Measurements from ENCODE around the gene RASSF5.
"Not testable (repeated sequence)": the region's sequence is repeated elsewhere in the genome, so short reads cannot be mapped to it uniquely, and the experiment has no call there.

RASSF5 gene

DNA sequence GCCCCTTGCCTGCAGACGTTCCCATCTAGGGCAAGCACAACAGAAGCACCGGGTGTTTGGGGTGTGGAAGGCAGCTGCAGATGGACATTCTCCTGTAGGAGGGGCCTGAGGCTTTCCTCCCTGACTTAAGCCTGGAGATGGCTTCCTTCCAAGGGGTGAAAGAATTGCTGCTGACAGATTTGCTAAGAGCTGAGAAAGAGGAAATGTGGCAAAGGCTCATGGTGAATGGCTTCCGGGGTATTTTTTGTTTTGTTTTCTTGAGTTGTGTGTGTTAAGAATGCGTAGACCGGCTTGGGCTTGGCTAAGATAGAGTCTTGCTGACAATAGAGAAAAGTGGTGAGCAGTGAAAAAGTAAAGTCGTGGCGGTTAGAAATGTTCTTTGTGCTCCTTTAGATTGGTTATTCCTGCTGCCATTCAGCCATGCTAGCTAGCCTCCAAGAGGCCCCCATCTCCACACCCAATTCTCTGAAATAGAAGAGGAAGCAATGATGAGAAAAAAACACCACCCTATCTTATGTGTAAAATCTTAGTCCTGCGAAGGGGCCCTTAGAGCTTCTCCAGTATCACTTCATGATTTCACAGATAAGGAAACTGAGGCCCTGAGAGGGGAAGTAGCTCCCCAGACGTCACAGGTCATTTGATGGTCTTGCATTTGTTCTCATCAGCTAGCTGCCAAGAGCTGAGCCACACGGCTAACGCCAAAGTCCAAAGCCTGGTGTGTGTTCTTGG lies 68.0 kb downstream of the RASSF5 start:
- peak; percentile 37 for DNase-seq

DNA sequence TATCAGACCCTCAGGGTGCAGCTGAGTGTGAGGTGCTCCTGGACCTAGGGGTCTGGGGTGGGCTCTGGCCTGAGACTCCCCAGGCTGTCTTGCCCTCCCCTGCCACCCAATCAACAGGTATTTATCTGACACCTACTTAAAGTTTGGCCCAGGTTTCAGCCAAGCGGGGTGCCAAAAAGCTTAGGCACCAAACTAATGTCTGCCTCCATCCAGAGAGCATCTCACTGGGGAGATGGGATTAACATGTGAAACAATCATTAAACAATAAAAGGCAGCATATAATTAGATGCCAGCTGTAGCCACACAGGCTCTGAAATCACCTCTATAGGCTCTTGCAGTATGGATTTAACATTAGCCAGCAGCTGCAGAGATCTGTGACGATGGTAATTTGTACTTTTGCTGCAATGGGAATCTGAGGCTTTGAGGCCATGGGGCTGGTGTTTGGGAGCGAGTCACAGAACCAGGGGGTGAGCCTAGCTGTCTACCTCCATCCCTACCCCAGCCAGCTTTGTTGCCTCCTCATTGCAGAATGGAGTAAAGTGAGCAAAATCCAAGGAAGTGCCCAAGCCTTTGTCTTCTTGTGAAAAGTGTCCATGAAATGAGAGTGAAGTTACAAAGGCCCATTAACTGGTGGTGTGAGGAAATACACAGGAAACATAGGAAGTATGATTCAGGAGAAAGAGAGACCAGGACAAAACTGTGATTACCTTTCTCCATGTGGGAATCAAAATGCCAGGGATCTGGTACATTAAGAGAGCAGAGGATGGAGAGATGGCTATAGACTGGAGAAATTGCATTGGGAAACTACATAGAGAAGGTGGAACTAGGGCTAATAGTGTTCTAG lies 68.8 kb downstream of the RASSF5 start:
- DNase-seq, result no peak

DNA sequence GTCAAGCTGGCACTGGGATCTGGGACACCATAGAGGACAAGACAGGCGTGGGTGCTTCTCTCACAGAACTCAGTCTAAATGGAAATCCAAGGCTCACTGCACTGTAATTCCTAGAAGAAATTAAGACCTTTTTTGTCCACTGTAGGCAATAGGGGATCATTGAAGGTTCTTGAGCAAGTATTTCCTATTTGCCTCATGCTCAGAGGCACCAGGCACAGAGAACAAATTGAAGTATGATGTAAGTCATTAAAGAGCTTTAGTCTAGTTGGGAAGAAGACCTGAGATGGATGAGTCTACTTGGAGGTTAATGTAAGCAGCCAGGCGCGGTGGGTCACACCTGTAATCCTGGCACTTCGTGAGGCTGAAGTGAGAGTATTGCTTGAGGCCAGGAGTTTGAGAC lies 70.3 kb downstream of the RASSF5 start:
- DNase-seq, result no peak

DNA sequence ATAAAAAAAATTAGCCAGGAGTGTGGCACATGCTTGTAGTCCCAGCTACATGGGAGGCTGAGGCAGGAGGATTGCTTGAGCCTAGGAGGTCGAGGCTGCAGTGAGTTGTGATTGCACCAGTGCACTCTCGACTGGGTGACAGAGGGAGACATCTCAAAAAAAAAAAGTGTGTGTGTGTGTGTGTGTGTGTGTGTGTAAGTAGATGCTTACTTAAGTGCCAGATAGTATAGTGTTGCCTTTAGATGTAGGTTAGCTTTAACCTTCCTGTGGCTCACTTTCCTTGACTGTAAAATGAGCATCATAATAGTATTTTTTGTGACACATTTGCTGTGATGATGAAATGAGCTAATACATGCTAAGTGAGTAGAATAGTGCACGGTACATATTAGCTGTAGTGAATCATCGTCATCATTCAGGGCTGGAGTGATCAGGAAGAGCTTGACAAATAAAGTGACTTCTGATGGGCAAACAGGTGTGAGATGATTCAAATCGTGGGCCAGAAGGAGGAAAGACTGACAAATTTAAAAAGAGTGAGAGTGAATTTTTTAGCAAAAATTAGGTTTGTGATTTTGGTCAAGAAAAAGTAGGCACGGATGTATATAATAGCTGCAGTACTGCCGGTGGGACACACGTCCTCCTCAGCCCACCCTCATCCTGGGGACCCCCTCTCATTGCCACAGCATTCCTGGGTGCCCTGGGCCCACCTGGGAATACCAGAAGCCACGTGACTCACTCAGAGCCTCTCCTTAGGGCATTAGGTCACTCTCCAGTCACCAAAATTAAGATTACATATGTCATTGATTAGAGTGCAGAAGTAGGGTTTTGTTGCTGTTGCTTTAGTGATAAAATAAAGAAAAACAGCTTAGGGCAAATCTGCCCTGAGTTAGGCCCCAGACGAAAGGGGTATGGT lies 71.0 kb downstream of the RASSF5 start:
- no peak for DNase-seq

DNA sequence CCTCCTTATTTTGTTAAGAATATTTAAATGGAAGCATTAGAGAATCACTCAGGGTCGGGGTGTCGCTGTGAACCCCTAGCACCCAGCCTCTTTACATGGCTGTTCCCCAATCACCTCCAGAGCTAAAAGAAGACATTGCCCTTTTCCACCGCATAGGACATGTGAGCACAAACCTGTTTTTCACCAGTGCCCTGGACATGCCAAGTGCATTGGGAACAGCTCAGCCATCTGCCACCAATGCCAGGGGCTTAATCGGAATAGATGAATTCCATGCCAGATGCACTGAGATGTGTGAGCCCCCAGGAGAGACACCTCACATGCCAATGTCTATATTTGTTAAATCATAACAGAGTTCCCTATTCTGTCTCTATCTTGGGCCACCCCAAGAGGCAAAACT lies 71.6 kb downstream of the RASSF5 start:
- no peak for DNase-seq

DNA sequence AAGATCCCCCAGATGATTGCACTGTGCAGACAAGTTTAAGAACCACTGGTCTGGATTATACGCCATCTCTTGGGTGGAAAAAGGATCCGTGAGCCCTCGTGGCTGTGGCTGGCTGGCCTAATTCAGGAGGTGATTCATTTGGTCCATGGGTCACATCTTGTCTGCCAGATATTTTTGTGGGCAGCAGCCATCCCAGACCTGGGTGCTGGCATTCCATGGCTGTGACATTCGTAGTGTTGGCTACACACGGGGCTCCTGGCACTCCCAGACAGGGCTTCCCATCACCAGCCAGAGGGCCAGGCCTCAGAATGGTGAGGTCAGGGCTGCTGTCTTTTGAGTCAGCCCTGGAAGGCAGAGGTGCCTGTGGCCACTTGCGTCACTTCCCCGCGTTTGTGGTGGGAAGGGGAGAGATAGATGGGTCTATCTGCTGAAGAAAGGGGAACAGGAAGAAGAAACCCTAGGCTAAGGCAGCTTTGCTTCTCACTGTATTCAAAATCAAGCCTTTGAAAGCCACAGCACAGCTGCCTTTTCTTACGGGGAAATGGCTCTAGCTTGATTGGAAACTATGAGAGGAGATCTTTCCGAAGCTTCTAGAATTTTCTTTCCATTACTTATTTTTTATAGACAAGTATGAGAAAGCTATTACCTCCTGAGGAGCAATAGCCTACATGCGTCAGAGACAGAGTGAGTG lies 72.6 kb downstream of the RASSF5 start:
- peak; percentile 89 for DNase-seq

DNA sequence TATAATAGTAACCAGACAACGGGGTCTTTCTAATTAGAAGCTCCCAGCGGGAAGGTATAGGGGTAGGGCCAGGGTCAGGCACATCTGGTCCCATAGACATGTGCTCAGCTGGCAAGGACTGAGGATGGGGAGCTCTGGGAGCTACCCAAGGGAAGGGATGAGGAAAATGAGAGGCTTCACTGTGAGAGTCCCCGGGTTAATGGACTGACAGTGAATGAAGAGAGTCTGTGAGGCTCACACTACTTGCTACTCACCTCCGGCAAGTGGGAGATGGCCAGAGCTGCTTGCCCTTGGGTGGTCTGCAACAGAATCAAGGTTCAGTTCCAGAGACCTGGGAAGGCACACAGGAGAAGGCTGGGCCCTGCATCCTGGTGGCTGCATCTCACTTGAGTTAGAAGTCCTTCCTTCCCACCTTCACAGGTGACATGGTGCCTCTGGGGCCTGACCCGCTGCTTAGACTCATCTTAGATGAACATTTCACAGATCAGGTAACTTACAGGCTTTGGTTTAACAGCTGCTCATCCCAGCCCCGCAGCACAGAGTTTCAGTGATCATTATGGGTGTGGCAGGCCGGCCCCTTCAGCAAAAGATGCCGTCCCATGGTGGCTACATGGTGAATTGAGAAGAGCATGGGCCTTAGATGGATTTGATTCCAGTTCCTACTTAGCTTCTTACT lies 73.2 kb downstream of the RASSF5 start:
- DNase-seq, result no peak

DNA sequence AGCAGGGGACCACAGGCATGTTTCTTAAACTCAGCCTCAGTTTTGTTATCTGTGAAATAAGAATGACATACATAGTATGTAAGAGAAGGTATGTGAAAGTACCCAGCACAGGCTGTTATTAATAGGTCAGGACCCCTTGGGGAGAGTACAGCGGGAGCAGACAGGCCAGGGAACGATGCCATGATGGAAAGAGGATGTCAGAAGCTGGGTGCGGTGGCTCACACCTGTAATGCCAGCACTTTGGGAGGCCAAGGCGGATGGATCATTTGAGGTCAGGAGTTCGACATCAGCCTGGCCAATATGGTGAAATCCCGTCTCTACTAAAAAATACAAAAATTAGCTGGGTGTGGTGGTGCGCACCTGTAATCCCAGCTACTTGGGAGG lies 73.8 kb downstream of the RASSF5 start:
- not testable (repeated sequence) for DNase-seq

DNA sequence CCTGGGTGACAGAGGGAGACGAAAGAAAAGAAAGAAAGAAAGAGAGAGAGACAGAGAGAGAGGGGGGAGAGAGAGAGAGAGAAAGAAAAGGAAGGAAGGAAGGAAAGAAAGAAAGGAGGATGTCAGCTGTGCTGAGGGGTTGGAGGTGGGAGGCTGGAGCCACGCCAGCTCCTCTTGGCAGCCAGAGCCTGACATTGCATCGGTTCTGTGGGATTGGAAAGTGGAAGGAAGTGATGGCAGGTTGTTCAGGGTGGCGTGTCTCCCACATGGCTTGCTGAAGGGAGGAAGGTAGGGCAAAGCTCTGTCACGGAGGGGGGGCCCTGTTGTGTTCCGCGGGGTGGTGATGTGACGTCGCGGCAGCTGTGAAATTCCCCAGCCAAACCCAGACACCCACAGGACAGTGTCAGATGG lies 74.2 kb downstream of the RASSF5 start:
- peak; percentile 74 for DNase-seq

DNA sequence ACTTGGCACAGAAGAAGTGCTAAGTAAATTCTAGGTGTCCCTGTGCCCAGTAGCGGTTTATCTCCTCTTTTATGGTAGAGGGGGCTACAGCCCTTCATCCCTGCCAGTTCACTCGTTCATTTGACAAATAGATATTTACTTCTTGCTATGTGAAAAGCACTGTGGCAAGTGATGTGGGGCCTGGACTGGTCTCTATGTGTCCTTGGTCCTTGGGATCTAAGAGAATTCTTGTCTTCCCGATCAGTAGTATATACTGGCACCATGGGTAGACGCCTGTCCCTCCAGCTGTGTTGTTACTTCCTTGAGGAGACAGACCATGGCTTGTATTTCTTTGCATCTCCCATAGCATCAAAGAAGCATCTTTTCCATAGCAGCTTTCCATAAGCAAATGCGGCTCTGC lies 75.2 kb downstream of the RASSF5 start:
- no peak for DNase-seq

DNA sequence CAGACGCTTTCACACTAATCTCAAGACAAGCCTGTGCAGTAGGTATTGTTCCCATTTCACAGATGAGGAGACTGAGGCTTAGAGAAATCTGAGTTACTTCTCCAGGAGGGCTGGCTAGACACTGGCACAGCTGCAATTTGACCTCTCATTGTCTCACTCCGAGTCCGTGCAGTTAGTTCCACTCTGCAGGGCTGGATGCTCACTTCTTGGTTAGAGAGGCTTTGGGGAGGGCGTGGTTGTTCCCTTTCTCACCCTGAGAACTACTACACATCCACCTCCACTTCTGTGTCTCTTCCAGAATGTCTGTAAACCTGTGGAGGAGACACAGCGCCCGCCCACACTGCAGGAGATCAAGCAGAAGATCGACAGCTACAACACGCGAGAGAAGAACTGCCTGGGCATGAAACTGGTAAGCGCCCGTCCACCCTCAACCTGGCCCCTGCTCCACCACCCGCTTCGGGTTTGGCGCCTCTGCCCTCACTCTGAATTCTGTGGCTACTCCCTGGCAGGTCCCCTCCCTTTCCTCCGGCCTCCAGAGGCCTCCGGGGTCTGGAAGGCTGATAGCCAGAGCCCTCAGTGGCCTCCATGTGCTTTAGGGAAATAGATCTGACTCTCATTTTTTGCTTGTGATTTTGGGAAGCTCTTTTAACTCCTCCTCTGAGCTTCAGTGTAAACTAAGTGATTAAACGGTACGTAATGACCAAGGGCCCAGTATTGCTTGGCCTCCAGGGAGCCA lies 75.8 kb downstream of the RASSF5 start:
- DNase-seq, result peak; percentile 60

DNA sequence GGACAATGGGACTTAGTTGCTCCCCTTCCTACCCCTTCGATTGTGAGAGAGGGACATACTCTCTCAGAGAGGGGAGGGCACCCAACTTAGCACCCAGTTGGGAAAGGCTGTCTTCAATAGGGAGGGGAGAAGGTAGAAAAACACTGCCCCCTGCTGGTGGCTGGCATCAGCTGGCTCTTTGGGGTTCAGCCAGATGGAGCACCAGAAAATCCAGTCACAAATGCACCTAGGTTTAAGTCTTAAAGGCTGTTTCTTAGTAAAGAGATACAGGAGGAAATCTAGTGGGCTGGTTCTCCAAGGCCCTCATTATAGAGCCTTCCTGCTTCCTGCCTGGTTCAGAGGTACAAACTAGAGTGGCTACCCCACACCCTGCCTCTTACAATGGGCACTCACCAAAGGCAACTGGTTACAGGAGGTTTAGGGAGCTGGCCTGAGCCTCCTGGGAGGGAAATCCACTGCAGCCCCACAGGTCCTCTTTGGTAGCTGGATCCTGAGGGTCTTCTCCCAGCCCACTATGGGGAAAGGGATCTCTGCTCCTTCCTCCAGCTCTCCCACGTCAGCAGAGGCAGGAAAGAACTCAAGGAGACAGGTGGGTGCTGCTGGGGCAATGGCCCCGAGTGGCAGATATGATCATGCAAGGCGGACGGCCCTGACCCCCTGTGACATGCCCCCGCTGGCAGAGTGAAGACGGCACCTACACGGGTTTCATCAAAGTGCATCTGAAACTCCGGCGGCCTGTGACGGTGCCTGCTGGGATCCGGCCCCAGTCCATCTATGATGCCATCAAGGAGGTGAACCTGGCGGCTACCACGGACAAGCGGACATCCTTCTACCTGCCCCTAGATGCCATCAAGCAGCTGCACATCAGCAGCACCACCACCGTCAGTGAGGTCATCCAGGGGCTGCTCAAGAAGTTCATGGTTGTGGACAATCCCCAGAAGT lies 76.6 kb downstream of the RASSF5 start:
- peak; percentile 87 for DNase-seq

DNA sequence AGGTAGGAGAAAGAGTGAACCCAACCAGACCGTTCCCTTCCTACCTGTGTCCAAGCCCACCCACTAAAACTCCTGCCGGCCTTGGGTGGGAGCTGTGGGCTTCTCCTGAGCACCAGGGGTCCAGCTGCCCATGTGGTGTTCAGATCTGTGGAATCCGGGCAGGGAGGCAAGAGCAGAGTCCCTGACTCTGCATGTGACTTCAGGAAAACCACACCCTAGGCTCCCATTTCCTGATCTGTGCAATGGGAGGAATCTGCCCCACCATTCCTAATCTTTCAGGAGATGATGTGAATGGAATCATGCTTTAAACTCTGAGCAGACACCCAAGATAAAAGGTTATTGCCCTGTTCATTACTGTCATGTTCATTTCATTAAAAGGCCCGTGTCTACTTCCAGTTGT lies 77.4 kb downstream of the RASSF5 start:
- DNase-seq, result no peak

DNA sequence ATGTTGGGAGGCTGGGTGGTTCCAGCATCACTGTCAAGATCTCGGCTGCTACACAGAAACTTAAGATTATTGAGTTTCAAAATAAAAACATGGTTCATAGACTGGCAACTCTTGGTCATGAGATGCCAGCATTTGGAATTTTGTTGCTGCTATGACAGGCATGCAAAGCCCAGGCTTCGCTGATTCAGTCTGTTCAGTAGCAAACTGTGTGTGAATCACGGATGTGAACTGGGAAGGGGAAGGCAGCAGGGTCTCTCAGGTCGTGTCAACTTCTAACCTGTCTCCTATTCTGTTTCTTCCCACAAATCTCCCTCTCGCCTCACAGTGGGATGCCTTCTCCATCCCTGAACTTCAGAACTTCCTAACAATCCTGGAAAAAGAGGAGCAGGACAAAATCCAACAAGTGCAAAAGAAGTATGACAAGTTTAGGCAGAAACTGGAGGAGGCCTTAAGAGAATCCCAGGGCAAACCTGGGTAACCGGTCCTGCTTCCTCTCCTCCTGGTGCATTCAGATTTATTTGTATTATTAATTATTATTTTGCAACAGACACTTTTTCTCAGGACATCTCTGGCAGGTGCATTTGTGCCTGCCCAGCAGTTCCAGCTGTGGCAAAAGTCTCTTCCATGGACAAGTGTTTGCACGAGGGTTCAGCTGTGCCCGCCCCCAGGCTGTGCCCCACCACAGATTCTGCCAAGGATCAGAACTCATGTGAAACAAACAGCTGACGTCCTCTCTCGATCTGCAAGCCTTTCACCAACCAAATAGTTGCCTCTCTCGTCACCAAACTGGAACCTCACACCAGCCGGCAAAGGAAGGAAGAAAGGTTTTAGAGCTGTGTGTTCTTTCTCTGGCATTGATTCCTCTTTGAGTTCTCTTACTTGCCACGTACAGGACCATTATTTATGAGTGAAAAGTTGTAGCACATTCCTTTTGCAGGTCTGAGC lies 79.4 kb downstream of the RASSF5 start:
- DNase-seq, result no peak

DNA sequence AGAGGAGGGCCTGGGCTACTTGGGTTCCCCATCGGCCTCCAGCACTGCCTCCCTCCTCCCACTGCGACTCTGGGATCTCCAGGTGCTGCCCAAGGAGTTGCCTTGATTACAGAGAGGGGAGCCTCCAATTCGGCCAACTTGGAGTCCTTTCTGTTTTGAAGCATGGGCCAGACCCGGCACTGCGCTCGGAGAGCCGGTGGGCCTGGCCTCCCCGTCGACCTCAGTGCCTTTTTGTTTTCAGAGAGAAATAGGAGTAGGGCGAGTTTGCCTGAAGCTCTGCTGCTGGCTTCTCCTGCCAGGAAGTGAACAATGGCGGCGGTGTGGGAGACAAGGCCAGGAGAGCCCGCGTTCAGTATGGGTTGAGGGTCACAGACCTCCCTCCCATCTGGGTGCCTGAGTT lies 80.6 kb downstream of the RASSF5 start:
- DNase-seq, result no peak

DNA sequence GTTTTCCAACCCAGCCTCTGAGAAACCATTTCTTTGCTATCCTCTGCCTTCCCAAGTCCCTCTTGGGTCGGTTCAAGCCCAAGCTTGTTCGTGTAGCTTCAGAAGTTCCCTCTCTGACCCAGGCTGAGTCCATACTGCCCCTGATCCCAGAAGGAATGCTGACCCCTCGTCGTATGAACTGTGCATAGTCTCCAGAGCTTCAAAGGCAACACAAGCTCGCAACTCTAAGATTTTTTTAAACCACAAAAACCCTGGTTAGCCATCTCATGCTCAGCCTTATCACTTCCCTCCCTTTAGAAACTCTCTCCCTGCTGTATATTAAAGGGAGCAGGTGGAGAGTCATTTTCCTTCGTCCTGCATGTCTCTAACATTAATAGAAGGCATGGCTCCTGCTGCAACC lies 81.2 kb downstream of the RASSF5 start:
- DNase-seq, result no peak

DNA sequence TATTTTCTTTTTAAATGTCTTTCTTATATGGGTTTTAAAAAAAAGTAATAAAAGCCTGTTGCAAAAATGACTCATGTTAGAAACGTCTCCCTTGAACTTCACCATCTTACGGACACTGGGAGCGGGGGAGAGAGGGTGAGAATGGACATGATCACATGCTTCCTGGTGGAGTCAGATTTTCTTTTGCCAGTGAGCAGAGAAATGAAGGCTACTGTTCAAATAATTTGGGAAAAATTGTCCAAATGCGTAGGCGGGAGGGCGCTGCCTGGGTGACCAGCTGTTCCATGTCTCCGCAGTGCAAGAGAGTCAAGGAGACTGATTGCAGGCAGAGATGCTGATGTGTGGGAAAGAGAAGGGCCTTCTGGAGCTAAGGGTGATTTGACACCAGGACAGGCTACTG lies 81.9 kb downstream of the RASSF5 start:
- no peak for DNase-seq

DNA sequence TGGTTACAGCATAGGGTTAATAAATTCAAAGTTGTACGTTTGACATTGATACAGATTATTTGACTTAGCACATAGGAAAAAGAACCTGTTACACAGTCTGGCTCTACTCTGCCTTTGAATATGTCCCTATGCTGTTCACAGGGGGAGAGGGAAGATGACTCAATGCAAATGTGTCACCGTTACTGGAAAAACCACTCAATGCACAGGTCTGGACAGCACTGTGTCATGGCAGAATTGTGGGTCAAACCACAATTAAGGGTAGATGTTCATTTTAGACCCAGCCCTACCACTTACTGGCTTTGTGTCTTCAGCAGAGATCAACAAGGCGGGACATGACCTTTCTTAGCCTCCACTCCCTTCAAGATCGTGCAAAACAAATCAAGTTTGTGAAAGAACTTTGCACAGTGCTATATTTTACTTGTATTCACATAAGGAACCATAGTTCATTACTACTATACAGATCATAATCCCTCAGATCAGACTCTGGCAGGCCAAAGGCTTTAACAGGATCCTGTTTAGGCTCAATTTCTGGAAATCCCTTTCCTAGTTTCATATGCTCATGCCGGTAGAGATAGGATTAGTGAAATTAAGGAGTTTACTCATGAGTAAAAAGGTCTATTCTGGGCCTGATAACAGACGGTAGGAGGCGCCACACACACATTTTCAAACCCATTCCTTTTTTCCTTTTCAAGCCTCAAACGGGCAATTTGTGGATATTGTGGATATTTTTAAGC lies 82.9 kb downstream of the RASSF5 start:
- peak; percentile 68 for DNase-seq

Data from activated naive CD4-positive, alpha-beta T cell treated with Interleukin-2 at 50 U/mL for 16 hours (primary cell).